GM18505 (cell line): Measurements from ENCODE around the gene BRPF1.

Experiments used
- ATAC-seq: cut with Tn5 transposase; IDR thresholded peaks from one replicate; pipeline ENCODE4 v1.9.1; 2021; ENCODE audit not compliant: unreplicated experiment
- POLR2A ChIP-seq: IDR thresholded peaks from 4 replicates; pipeline ENCODE4 v1.6.1; 2011; ENCODE audit warnings: borderline replicate concordance; ENCODE audit not compliant: insufficient read depth, insufficient read length; ENCODE audit errors: extremely low read depth

Gene BRPF1

DNA sequence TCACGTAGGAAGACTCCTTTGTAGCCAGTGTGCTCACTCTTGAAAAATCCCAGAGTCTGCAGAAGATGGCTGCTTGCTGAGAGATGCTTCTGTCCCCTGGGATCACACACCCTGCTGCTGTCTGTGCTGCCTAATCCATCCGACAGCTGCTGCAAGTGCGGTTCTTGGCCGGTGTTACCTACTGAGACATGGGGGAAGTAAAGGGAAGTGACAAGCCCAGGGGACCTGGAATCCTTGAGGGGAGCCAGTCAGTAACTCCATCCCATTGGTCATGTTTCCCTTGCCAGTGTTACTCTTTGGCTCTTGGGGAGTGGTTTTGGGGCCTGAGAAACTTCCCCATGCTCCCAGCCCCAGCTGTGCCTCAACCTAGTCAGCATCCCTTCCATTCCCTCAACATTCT, 36.2 kb upstream of the BRPF1 start:
- no peak for TF ChIP-seq POLR2A
- ATAC-seq = no peak

GRCh38 chr3:9695746-9696145, 35.8 kb upstream of the BRPF1 start:
- no peak for TF ChIP-seq POLR2A
- no peak for ATAC-seq

DNA sequence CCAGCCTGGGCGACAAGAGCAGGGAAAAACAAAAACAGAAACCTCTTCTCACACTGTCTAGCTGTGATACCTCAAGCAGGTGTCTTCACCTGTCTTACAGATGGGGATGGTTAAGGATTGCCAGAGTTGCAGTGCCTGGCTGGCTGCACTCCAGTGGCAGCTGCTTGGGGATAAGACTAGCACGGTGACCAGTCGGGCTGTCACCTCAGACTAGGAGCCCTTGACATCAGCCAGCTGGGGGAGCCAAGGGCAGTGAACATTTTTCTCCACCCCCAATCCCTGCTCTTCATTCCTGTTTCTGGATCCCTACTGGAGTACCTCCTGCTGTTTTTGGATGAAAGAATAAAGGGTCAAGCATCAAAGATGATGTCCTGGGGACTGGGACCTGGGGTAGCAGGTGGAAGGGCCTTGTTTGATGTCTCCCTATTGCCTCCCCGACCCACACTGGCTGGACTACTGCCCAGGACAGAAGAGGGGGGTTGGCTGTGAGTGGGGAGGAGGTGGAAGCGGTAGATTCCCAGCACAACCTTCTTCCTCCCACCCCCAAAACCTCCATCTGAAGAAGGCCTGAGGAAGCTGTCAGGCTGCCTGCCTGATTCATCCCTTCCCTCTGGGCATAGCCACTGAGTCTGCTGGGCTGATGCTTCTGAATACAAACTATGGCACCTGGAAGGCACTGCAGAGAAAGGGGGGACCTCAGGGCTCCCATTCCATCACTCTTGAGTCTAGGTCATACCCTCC, 34.9 kb upstream of the BRPF1 start:
- ATAC-seq = no peak
- no peak for TF ChIP-seq POLR2A

DNA sequence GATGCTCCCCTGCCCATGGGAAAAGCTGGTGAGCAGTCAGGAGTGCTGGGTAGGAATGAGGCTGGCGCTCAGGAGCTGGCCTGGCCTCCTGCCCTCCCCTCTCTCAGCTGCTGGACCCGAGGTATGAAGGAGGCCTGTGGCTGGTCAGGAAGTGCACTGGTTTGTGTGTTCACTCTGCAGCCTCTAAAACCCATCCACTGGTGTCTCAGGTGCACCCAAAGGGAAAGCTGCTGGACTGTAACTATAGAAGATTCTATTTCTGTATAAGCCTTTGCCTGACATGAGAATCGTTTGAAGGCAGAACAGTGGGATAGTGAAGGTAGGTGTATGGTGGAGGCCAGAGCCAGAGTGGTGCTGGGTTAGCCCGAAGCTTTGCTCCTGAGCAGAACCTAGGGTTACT, 33.6 kb upstream of the BRPF1 start:
- no peak for ATAC-seq
- TF ChIP-seq POLR2A = no peak

DNA sequence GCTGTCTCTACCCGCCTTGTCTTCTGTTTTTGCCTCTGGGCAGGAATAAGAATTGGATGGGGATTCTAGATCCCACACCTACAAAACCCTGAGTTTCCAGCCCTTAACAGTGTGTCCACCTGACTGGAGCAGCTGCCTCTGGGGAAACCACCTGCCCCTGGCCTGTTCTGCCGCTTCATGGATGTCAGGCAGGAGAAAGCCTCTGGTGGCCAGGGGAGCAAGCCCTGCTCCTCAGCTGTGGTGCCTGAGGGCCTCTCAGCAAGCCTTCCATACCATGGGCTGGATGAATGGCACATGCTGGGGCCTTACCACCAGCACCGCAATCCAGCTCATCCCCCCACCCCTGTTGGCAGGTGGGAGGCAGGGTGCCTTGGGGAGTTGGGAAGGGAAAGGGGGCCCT, 33.2 kb upstream of the BRPF1 start:
- no peak for TF ChIP-seq POLR2A

DNA sequence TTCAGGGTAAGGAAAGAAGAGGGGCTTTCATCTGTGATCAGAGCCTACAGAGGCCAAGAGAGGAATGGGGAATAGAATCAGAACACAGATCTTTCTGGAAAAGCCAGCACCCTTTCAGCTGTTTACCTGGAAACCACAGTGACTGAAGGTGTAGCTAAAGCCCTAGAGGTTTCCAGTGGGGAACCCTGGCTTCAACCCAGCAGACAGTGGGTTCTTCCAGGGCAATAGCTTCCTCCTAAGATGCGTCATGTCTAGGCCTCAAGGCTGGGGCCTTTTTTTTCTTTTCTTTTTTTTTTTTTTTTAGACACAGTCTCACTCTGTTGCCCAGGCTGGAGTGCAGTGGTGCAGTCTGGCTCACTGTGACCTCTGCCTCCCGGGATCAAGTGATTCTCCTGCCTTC, 31.0 kb upstream of the BRPF1 start:
- ATAC-seq = no peak
- TF ChIP-seq POLR2A = no peak

More for the DNA sequence above, 33.2 kb upstream of the BRPF1 start:
- no peak for ATAC-seq

GRCh38 chr3:9701006-9701405, 30.5 kb upstream of the BRPF1 start:
- no peak for ATAC-seq

GRCh38 chr3:9701711-9702110, 29.8 kb upstream of the BRPF1 start:
- ATAC-seq = no peak
- no peak for TF ChIP-seq POLR2A

More at GRCh38 chr3:9701006-9701405, 30.5 kb upstream of the BRPF1 start:
- no peak for TF ChIP-seq POLR2A

- no peak for ATAC-seq
- no peak for TF ChIP-seq POLR2A
Measured at GRCh38 chr3:9703240-9703639, 28.3 kb upstream of the BRPF1 start.

DNA sequence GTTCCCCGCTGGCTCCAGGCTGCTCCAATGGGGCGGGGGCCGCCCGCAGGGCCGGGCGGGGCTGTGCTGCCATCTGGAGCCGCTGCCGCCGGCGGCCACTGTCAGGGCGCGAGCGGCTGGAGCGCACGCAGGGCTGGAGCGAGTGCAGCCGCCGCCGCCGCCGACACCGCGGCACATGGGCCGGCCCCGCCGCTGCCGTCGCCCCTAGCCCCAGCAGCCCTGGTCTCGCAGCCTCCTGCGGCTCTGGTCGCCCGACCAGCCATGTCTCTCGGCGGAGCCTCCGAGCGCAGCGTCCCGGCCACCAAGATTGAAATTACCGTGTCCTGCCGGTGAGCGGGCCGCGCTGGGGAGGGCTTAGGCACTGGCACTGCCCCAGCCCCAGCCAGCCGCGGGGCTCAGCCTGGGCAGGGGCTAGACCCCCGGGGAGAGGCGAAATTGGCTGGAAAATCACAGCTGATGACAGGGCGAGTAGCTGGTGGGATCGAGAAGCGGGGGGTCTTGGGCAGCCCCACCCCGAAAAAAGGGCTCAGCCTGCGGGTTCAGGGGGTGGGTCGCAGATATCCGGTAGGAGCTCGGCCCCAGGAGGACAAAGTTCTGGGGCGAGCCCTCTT, 27.7 kb upstream of the BRPF1 start, which contains the start of gene CPNE9:
CPNE9 (plus strand) TSS at position 98 of the 611 bp plus-strand sequence; CDS start at position 262, 164 bp downstream.
- ATAC-seq = no peak
- no peak for TF ChIP-seq POLR2A

DNA sequence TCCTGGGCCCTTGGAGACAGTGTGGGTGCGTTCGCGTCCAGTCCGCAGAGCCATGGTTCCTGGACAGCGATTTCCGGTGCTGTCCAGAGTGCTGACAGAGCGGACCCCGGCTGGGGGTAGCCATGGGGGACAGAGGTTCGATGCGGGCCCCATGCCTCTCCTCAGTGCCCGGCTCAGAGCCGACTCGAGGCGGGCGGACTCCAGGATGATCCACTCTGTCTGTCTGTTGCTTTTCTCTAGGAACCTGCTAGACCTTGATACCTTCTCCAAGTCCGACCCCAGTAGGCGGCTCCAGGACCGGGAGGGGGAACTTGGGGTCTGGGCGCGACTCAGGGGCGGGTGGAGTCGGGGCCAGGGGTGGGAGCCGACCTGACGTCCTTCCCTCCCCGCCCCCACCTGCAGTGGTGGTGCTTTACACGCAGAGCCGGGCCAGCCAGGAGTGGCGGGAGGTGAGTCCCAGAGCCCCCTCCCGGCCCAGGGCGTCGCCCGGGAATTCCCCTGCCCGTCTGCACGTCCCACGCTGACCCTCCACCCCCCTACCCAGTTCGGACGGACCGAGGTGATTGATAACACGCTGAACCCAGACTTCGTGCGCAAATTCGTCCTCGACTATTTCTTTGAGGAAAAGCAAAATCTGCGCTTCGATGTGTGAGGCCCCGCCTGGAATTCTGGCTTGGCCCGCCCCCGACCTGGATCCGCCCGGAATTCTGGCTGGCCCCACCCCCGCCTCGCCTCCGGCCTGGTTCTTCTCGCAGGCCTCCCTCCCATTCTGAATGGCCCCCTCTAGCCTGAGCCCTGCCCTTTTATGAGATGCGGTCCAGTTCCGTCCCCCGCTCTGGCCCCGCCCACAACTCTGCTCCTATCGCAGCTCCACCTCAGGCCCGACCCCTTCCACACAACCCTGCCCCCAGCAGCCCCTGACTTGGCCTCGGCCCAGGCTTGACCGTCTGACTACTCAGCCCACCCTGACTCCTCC, 26.9 kb upstream of the BRPF1 start:
- TF ChIP-seq POLR2A = no peak

GRCh38 chr3:9710174-9710739, 21.3 kb upstream of the BRPF1 start:
- TF ChIP-seq POLR2A = no peak
- ATAC-seq = no peak

More for the DNA sequence above, 26.9 kb upstream of the BRPF1 start:
- ATAC-seq = no peak

DNA sequence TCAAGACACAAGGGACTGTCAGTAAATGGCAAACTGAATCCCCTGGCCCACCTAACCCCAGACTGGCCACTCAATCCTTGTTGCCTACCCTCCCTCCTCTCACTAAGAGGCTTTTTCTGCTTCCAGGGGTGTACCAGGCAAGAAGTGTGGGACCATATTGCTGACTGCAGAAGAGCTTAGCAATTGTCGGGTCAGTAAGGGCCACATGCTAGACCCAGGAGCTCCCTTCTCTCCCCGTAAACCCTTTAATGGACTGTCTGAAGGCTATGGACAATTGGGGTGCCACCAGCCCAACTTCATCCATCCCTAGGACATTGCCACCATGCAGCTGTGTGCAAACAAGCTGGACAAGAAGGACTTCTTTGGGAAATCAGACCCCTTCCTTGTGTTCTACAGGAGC, 19.1 kb upstream of the BRPF1 start:
- TF ChIP-seq POLR2A = no peak
- no peak for ATAC-seq
